DND-41 (cell line): Measurements from ENCODE around the gene NFIA.

Experiments used
- CTCF ChIP-seq: IDR thresholded peaks from 2 replicates; pipeline ENCODE4 v1.5.1; 2012; ENCODE audit warnings: borderline replicate concordance, low read length, moderate library complexity, mild to moderate bottlenecking; ENCODE audit not compliant: poor library complexity, severe bottlenecking; ENCODE audit errors: extremely low read depth
- EZH2 ChIP-seq: IDR thresholded peaks from 3 replicates; pipeline ENCODE4 v1.6.1; 2012; ENCODE audit warnings: borderline replicate concordance, low read depth, mild to moderate bottlenecking, moderate library complexity, low read length, inconsistent platforms; ENCODE audit not compliant: severe bottlenecking

- TF ChIP-seq CTCF (no peak), EZH2 (no peak)
Measured at GRCh38 chr1:61497013-61497412, 414.7 kb downstream of the NFIA start.
